NK-92 (cell line): ENCODE measurements around the gene TBCK.

Experiments
- DNase-seq: peaks from one replicate; lab custom pipeline; 2025; ENCODE audit not compliant: unreplicated experiment; lab: John Stamatoyannopoulos, UW

The TBCK gene

GRCh38 chr4:106048250-106048971, 267.6 kb downstream of the TBCK start:
- no peak for DNase-seq

- no peak for DNase-seq
These were observed 269.9 kb downstream of the TBCK start for GRCh38 chr4:106046083-106046482.

GRCh38 chr4:106041294-106042002, 274.6 kb downstream of the TBCK start:
- no peak for DNase-seq

DNA sequence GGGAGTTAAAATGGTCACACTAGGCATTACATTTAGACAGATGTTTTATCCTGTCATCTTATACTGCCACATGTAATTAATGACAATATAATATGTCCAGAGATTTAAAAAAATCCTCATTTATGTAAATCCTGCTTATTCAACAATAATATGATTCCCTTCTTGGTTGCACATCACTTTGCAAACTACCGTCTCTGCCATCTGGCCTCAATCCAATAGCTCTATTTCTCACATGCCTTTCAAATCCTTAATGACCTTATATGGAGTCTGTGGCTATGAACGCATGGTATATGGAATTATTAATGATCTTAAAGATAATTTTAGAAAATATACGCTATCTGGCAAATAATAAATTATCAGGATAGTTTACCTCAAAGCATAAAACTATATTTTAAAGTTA, 276.2 kb downstream of the TBCK start:
- DNase-seq: no peak

GRCh38 chr4:106038908-106039307, 277.1 kb downstream of the TBCK start:
- no peak for DNase-seq

- DNase-seq: no peak
These were observed 278.0 kb downstream of the TBCK start for GRCh38 chr4:106038012-106038411.

- DNase-seq: no peak
These were observed 279.2 kb downstream of the TBCK start for GRCh38 chr4:106036848-106037247.

GRCh38 chr4:106036334-106036733, 279.7 kb downstream of the TBCK start:
- no peak for DNase-seq

DNA sequence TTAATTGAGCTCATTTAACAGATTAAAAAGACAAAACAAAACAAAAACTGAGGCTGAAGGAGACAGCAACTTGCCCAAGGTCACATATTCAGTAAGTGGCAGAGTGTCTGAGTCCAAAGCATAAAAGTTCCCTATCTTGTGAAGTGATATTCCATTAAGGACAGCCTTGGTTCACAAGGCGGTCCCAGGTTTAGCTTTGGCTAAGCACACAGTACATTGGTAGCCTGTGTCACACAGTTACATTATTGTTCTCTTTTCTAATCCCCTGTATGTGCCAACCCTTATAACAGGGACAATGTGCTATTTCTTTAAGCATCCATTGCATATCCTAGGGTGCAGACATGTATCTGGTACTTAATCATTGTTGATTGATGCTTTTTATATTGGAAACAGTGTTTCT, 280.8 kb downstream of the TBCK start:
- DNase-seq: no peak

- no peak for DNase-seq
These were observed 281.3 kb downstream of the TBCK start for GRCh38 chr4:106034751-106035150.

DNA sequence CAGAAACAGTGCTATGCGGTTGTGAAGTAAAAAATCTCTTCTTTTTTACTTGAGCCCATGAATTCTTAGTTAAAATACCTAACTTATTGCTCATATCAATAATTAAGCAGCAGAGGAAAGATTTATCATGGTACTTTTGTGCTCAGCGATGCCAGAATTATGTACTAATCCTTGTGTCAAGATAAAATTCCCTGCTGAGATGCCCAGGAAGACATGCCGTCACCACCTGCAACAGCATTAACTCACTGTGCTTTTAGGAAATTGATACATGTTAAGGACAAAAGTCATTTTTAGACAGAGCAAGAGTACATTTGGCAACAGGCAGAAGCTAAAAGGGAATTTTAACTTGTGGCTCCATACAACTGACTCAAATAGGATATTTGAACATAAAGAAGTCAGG, 281.8 kb downstream of the TBCK start:
- DNase-seq: no peak

GRCh38 chr4:106033469-106033868, 282.5 kb downstream of the TBCK start:
- DNase-seq: no peak

- DNase-seq: no peak
These were observed 283.1 kb downstream of the TBCK start for GRCh38 chr4:106032851-106033286.

GRCh38 chr4:106022454-106022853, 293.6 kb downstream of the TBCK start:
- DNase-seq: no peak

DNA sequence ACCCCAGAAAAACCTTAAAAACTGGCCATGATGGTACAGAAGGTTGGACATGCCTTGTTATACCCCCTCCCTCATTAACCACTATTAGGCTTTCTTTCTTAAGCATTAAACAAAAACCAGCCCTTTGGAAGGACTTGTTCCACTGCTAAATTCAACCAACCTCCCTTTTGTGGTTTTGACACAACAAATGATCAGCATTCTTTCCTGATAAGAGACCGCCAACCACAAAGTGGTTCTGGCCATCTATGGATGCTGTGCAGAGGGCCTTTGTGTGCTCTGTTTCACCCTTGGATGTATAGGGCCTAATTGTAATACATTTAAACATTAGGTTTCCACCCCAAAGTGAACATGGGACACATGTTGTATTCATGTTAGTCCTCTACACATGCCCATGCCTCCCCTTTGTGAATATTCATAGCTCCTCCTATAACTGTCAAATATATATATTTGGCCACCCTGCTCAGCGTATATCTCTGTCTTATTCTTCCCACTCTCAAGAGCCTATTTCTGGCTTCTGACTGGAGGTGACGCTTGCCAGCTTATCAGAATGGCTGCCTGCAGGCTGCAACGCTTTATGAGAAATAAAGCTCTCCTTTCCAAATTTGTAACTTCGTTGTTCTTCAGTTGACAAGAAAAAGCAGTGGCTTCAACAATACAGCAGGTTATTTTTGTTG, 294.1 kb downstream of the TBCK start:
- no peak for DNase-seq

DNA sequence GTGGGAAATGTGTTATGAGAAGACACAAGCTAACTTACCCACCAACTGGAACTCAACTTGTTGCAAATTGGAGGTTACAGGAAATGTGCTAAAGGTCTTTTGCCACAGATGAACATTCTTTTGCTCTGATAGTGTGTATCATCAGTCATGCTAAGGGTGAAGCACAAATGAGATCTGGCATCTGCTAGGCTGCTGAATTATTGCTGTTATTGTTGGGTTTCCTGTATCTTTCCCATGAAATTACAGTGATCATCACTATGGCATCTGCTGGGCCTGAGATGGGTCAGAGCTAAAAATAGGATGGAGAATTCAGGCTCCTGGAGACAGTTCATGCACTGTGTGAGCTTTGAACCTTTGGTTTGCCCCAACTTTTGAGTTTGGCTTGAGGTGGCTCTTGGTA, 296.2 kb downstream of the TBCK start:
- DNase-seq: no peak

GRCh38 chr4:106017975-106018374, 298.0 kb downstream of the TBCK start:
- DNase-seq: no peak

GRCh38 chr4:106011387-106011786, 304.6 kb downstream of the TBCK start:
- no peak for DNase-seq

DNA sequence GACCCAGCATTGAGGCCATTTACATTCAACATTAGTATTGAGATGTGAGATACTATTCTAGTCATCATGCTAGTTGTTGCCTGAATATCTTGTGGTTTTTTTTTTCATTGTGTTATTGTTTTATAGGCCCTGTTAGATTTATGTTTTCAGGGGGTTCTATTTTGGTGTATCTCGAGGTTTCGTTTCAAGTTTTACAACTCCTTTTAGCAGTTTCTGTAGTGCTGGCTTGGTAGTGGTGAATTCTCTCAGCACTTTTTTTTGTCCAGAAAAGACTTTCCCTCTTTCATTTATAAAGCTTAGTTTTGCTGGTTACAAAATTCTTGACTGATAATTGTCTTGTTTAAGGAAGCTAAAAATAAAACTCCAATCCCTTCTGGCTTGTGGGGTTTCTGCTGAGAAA, 305.2 kb downstream of the TBCK start:
- no peak for DNase-seq

DNA sequence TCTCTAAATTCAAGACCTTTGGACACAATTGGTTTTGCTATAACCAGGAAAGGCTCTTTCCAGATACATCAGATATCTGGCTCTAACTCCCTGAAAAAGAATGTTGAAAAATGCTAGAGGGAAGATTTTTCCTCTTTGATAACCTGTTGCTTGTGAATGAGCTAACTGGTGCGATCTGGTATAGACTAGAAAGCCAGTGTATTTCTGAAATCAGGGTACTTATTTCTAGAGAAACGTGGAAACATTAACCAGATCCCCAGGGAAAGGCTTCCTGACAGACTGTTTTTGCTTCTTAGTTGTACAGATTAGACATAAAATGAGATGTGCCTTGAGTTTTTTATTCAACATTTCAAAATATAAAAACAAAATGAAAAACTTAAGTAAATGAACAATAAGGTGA, 313.0 kb downstream of the TBCK start:
- DNase-seq: no peak

- DNase-seq: no peak
These were observed 317.6 kb downstream of the TBCK start for GRCh38 chr4:105998171-105999063.
